HepG2 (cell line): ENCODE measurements around the gene EDAR. TPM values are rescaled to one million over a fixed set of nuclear protein-coding genes. Genes with fewer than 3 reads are reported as not detected.

Experiments
- CBX1 ChIP-seq: IDR thresholded peaks from one replicate; pipeline ENCODE4 v1.6.1; 2016; ENCODE audit warnings: antibody characterized with exemption, low read depth
- IKZF5 ChIP-seq: IDR thresholded peaks from 2 replicates; pipeline ENCODE4 v1.6.1; 2018; ENCODE audit warnings: missing genetic modification reagents, mild to moderate bottlenecking, missing compliant biosample characterization
- PLRG1 ChIP-seq: fragments of 450-650 bp; conservative IDR thresholded peaks from 2 replicates; pipeline ENCODE4 v1.6.1; 2016
- REXO4 ChIP-seq: sonication (generic); formaldehyde crosslinking; IDR thresholded peaks from 2 replicates; pipeline ENCODE4 v1.8.0; 2022; ENCODE audit warnings: missing genetic modification reagents, mild to moderate bottlenecking, borderline replicate concordance
- SOX5 ChIP-seq: IDR thresholded peaks from 2 replicates; pipeline ENCODE4 v1.6.1; 2016; ENCODE audit warnings: borderline replicate concordance
- ZKSCAN1 ChIP-seq: fragments of 150-350 bp; IDR thresholded peaks from 2 replicates; pipeline ENCODE4 v1.6.1; 2014; ENCODE audit warnings: low read length
- ZNF138 ChIP-seq: sonication (generic); formaldehyde crosslinking; IDR thresholded peaks from 2 replicates; pipeline ENCODE4 v1.5.0; 2020; ENCODE audit warnings: mild to moderate bottlenecking, low read depth, missing genetic modification reagents
- ZNF33B ChIP-seq: sonication (generic); formaldehyde crosslinking; IDR thresholded peaks from 2 replicates; pipeline ENCODE4 v1.5.1; 2020; ENCODE audit warnings: mild to moderate bottlenecking, missing genetic modification reagents
- ZNF44 ChIP-seq: sonication (generic); formaldehyde crosslinking; IDR thresholded peaks from 2 replicates; pipeline ENCODE4 v1.5.1; 2020; ENCODE audit warnings: mild to moderate bottlenecking, missing genetic modification reagents
- ZSCAN20 ChIP-seq: sonication (generic); formaldehyde crosslinking; IDR thresholded peaks from 2 replicates; pipeline ENCODE4 v1.4.0; 2020; ENCODE audit warnings: missing genetic modification reagents, mild to moderate bottlenecking, borderline replicate concordance
- polyA plus RNA-seq, 8 experiments: library from polyadenylated mRNA; depleted of rRNA in 3 of 8; stranded (reverse) in 7 of 8; unstranded in 1 of 8; fragments of >200 nt; fragmentation: Illumina TruSeq in 4 of 8; extraction: Trizol in 4 of 8; gene quantifications; 2 replicates each; pipeline versions ENCODE4 v1.2.1 to v1.2.3, GENCODE V29; 2011 to 2016; ENCODE audit warnings: low read depth in 4 of 8, missing spikeins in 1 of 8, mixed read lengths in 1 of 8; ENCODE audit not compliant: insufficient read depth in 1 of 8
- total RNA-seq, 5 experiments: library from RNA; depleted of rRNA; stranded (reverse); fragments of >200 nt; fragmentation: Illumina TruSeq; extraction: Trizol; gene quantifications; 2 replicates each; pipeline ENCODE4 v1.2.3, GENCODE V29; 2016; ENCODE audit warnings: low read depth in 1 of 5
- TF ChIP-seq, protein P1 (sequence below), 2 experiments: sonication (generic) in 1 of 2; formaldehyde crosslinking in 1 of 2; IDR thresholded peaks; 2 replicates each; pipeline versions ENCODE4 v1.6.1 to v1.9.0; 2014 to 2022; ENCODE audit warnings: antibody characterized with exemption in 1 of 2, borderline replicate concordance in 1 of 2, inconsistent platforms in 1 of 2, low read depth in 1 of 2, missing genetic modification reagents in 1 of 2
- TF ChIP-seq, protein P2 (sequence below): sonication (generic); formaldehyde crosslinking; IDR thresholded peaks from 2 replicates; pipeline ENCODE4 v1.4.0; 2020; ENCODE audit warnings: missing genetic modification reagents, borderline replicate concordance
- TF ChIP-seq, protein P3 (sequence below): sonication (generic); formaldehyde crosslinking; conservative IDR thresholded peaks from 2 replicates; pipeline ENCODE4 v1.4.0; 2020; ENCODE audit warnings: missing genetic modification reagents

EDAR gene
- total and polyA plus RNA-seq, 2 of the 13 experiments (the other 11 are each of a cell fraction or from before 2014, with no cell fraction given): not detected

DNA sequence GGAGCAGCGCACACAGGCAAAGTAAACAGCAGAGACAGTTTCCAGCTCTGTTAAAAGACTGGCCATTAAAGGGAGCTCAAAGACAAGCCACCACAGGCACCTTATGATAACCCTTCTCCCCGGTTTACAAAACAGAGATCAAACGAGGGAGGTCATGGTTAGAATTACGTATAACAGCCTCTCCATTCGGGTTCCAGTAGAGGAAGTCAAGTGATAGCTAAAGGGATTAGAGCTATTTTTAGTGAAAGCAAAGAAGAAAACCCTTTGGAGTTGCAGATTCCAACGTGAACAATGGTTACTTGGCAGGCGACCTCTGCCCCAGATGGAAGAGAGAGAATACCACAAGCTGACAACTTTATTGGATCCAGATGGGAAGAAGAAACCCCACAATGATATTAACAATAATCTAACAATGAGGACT is 31.2 kb upstream of the EDAR start (continued):
- TF ChIP-seq, protein P1, sequence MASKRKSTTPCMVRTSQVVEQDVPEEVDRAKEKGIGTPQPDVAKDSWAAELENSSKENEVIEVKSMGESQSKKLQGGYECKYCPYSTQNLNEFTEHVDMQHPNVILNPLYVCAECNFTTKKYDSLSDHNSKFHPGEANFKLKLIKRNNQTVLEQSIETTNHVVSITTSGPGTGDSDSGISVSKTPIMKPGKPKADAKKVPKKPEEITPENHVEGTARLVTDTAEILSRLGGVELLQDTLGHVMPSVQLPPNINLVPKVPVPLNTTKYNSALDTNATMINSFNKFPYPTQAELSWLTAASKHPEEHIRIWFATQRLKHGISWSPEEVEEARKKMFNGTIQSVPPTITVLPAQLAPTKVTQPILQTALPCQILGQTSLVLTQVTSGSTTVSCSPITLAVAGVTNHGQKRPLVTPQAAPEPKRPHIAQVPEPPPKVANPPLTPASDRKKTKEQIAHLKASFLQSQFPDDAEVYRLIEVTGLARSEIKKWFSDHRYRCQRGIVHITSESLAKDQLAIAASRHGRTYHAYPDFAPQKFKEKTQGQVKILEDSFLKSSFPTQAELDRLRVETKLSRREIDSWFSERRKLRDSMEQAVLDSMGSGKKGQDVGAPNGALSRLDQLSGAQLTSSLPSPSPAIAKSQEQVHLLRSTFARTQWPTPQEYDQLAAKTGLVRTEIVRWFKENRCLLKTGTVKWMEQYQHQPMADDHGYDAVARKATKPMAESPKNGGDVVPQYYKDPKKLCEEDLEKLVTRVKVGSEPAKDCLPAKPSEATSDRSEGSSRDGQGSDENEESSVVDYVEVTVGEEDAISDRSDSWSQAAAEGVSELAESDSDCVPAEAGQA (IDR thresholded peaks at IDR 0.05; ENCODE audit: low read depth): no peak
- TF ChIP-seq, protein P1 (CRISPR knock-in tag; IDR thresholded peaks at IDR 0.05; ENCODE audit: borderline replicate concordance): no peak
- TF ChIP-seq ZSCAN20 (CRISPR knock-in tag) (no peak), ZNF44 (CRISPR knock-in tag) (no peak), REXO4 (no peak), ZNF33B (CRISPR knock-in tag) (no peak), SOX5 (CRISPR knock-in tag) (peak; percentile 97), PLRG1 (no peak), ZKSCAN1 (no peak), CBX1 (no peak), ZNF138 (no peak), IKZF5 (CRISPR knock-in tag) (peak; percentile 50; the same call in 1 of the 2 replicates)
- TF ChIP-seq, protein P2, sequence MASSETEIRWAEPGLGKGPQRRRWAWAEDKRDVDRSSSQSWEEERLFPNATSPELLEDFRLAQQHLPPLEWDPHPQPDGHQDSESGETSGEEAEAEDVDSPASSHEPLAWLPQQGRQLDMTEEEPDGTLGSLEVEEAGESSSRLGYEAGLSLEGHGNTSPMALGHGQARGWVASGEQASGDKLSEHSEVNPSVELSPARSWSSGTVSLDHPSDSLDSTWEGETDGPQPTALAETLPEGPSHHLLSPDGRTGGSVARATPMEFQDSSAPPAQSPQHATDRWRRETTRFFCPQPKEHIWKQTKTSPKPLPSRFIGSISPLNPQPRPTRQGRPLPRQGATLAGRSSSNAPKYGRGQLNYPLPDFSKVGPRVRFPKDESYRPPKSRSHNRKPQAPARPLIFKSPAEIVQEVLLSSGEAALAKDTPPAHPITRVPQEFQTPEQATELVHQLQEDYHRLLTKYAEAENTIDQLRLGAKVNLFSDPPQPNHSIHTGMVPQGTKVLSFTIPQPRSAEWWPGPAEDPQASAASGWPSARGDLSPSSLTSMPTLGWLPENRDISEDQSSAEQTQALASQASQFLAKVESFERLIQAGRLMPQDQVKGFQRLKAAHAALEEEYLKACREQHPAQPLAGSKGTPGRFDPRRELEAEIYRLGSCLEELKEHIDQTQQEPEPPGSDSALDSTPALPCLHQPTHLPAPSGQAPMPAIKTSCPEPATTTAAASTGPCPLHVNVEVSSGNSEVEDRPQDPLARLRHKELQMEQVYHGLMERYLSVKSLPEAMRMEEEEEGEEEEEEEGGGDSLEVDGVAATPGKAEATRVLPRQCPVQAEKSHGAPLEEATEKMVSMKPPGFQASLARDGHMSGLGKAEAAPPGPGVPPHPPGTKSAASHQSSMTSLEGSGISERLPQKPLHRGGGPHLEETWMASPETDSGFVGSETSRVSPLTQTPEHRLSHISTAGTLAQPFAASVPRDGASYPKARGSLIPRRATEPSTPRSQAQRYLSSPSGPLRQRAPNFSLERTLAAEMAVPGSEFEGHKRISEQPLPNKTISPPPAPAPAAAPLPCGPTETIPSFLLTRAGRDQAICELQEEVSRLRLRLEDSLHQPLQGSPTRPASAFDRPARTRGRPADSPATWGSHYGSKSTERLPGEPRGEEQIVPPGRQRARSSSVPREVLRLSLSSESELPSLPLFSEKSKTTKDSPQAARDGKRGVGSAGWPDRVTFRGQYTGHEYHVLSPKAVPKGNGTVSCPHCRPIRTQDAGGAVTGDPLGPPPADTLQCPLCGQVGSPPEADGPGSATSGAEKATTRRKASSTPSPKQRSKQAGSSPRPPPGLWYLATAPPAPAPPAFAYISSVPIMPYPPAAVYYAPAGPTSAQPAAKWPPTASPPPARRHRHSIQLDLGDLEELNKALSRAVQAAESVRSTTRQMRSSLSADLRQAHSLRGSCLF (CRISPR knock-in tag): no peak
- TF ChIP-seq, protein P3, sequence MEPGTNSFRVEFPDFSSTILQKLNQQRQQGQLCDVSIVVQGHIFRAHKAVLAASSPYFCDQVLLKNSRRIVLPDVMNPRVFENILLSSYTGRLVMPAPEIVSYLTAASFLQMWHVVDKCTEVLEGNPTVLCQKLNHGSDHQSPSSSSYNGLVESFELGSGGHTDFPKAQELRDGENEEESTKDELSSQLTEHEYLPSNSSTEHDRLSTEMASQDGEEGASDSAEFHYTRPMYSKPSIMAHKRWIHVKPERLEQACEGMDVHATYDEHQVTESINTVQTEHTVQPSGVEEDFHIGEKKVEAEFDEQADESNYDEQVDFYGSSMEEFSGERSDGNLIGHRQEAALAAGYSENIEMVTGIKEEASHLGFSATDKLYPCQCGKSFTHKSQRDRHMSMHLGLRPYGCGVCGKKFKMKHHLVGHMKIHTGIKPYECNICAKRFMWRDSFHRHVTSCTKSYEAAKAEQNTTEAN (CRISPR knock-in tag): no peak
